ENCODE measurements around the gene TMEM131. TPM values are rescaled to one million over a fixed set of nuclear protein-coding genes. Genes with fewer than 3 reads are reported as not detected.

Gene TMEM131
- total RNA-seq, 1 donor from 2014 or later, result 31.4 TPM

- Mint-ChIP-seq H3K4me3 (ENCODE audit: unreplicated experiment) (no peak overlapping the region), H3K36me3 (ENCODE audit: low read depth) (peaks cover 8% of the 10 kb centered on the region), H3K27me3 (ENCODE audit: low read depth) (no peaks in the 10 kb centered on the region), H3K27ac (ENCODE audit: unreplicated experiment) (no peak overlapping the region), H3K9me3 (ENCODE audit: low read depth) (no peaks in the 10 kb centered on the region), H3K4me1 (ENCODE audit: low read depth) (peaks cover 15% of the 10 kb centered on the region)
- DNase-seq (ENCODE audit: low spot score), result no peak
- TF ChIP-seq, protein P1, sequence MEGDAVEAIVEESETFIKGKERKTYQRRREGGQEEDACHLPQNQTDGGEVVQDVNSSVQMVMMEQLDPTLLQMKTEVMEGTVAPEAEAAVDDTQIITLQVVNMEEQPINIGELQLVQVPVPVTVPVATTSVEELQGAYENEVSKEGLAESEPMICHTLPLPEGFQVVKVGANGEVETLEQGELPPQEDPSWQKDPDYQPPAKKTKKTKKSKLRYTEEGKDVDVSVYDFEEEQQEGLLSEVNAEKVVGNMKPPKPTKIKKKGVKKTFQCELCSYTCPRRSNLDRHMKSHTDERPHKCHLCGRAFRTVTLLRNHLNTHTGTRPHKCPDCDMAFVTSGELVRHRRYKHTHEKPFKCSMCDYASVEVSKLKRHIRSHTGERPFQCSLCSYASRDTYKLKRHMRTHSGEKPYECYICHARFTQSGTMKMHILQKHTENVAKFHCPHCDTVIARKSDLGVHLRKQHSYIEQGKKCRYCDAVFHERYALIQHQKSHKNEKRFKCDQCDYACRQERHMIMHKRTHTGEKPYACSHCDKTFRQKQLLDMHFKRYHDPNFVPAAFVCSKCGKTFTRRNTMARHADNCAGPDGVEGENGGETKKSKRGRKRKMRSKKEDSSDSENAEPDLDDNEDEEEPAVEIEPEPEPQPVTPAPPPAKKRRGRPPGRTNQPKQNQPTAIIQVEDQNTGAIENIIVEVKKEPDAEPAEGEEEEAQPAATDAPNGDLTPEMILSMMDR (IDR thresholded peaks at IDR 0.05), result no peak
These were observed 149.9 kb downstream of the TMEM131 start for GRCh38 chr2:97845818-97846217.

DNA sequence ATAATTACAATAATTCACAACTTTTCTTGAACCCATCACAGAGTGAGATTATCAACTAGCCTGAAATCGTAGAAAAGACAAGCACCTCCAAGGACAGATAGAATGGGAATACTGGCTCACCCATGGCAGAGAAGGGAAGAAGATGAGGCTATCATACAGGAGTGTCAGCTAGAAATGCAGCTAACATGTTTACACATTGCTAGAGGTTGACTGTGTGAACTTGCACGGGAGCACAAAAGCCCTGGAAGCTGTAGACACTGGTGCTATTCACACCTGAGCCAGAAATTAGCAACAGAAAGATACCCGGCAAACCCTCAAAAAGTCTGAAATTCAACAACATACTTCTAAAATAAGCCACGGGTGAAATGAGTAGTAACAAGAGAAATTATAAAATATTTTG, 150.6 kb downstream of the TMEM131 start:
- TF ChIP-seq, protein P1 (IDR thresholded peaks at IDR 0.05), result no peak
- Mint-ChIP-seq H3K27ac (ENCODE audit: unreplicated experiment) (no peak overlapping the region), H3K9me3 (ENCODE audit: low read depth) (no peaks in the 10 kb centered on the region), H3K4me3 (ENCODE audit: unreplicated experiment) (no peak overlapping the region), H3K36me3 (ENCODE audit: low read depth) (peaks cover 13% of the 10 kb centered on the region), H3K27me3 (ENCODE audit: low read depth) (no peaks in the 10 kb centered on the region), H3K4me1 (ENCODE audit: low read depth) (peaks cover 14% of the 10 kb centered on the region)
- DNase-seq (ENCODE audit: low spot score), result no peak

DNA sequence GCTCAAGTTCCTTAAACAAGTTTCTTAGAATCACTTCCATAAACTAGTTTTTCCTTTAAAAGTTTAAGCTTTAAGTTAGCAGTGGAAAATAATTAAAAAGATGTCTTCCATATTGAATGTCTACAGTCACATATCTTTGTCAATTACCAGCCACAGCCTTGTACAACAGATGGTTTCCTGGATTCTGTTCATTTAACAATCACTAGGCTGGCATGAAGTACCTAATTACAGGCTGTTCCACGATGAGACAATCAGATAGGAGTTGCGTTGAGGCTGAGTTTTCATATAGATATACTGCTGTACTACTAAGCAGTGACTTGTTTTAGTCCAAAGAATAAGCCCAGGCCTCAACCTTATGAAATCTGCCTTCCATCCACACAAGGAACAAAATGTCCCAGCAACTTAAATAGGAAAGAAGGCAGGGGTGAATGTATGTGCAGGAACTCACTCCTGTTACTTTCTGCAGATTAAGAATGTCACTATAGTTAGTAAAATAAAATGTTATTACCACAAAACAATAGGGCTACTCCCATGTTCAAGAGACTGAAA, 151.4 kb downstream of the TMEM131 start:
- peaks cover 10% of the 10 kb centered on the region for H3K4me1 Mint-ChIP-seq (ENCODE audit: low read depth)
- TF ChIP-seq, protein P1 (IDR thresholded peaks at IDR 0.05), result no peak
- peaks cover 16% of the 10 kb centered on the region for H3K36me3 Mint-ChIP-seq (ENCODE audit: low read depth)
- no peak for DNase-seq (ENCODE audit: low spot score)
- no peaks in the 10 kb centered on the region for H3K27me3 Mint-ChIP-seq (ENCODE audit: low read depth)
- no peak overlapping the region for H3K27ac Mint-ChIP-seq (ENCODE audit: unreplicated experiment)
- H3K4me3 Mint-ChIP-seq (ENCODE audit: unreplicated experiment), result no peak overlapping the region
- H3K9me3 Mint-ChIP-seq (ENCODE audit: low read depth), result no peaks in the 10 kb centered on the region

DNA sequence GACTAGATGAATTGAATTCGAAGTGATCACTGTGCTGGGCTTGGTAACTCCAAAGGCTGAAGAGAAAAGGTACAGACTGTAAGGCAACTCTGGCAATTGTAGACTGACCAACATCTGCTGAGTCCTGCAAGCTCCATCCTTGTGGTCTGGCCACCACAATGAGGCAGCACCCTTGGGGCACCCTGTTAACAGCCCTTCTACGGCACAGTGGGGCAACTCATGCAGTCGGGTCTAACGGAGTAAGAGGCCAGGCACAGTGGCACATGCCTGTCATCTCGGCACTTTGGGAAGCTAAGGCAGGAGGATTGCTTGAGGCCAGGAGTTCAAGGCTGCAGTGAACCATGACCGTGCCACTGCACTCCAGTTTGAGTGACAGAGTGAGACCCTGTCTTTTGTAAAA, 155.6 kb downstream of the TMEM131 start:
- H3K36me3 Mint-ChIP-seq (ENCODE audit: low read depth), result peaks cover 22% of the 10 kb centered on the region
- no peaks in the 10 kb centered on the region for H3K27me3 Mint-ChIP-seq (ENCODE audit: low read depth)
- TF ChIP-seq, protein P1 (IDR thresholded peaks at IDR 0.05), result no peak
- no peak for DNase-seq (ENCODE audit: low spot score)
- no peaks in the 10 kb centered on the region for H3K4me1 Mint-ChIP-seq (ENCODE audit: low read depth)
- H3K4me3 Mint-ChIP-seq (ENCODE audit: unreplicated experiment), result no peak overlapping the region
- no peak overlapping the region for H3K27ac Mint-ChIP-seq (ENCODE audit: unreplicated experiment)
- H3K9me3 Mint-ChIP-seq (ENCODE audit: low read depth), result no peaks in the 10 kb centered on the region

DNA sequence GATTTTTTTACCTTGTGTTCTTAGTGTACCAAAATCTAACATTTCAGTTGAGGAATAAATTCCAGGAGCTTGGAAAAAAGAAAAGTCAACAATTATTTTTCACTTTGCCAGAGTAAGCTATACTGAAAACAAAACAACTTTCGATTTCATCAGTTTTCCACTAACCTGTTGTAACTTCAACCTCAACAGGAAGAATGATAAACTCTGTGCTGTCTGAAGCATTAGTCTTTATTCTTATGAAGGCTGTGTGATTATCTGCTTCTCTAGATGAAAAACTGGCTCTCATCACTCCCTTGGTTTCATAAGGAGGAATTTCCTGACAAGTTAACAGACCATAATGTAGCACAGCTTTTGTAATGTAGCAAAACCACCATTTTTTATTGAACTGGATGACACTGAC, 161.1 kb downstream of the TMEM131 start:
- no peak for DNase-seq (ENCODE audit: low spot score)
- H3K27ac Mint-ChIP-seq (ENCODE audit: unreplicated experiment), result no peak overlapping the region
- TF ChIP-seq, protein P1 (IDR thresholded peaks at IDR 0.05), result no peak
- H3K27me3 Mint-ChIP-seq (ENCODE audit: low read depth), result no peaks in the 10 kb centered on the region
- H3K9me3 Mint-ChIP-seq (ENCODE audit: low read depth), result no peaks in the 10 kb centered on the region
- H3K4me3 Mint-ChIP-seq (ENCODE audit: unreplicated experiment), result no peak overlapping the region
- H3K36me3 Mint-ChIP-seq (ENCODE audit: low read depth), result peaks cover 11% of the 10 kb centered on the region
- peaks cover 12% of the 10 kb centered on the region for H3K4me1 Mint-ChIP-seq (ENCODE audit: low read depth)

Data from chondrocyte (in vitro differentiated cells).